ENCODE results near the gene MYRIP.

MYRIP gene

DNA sequence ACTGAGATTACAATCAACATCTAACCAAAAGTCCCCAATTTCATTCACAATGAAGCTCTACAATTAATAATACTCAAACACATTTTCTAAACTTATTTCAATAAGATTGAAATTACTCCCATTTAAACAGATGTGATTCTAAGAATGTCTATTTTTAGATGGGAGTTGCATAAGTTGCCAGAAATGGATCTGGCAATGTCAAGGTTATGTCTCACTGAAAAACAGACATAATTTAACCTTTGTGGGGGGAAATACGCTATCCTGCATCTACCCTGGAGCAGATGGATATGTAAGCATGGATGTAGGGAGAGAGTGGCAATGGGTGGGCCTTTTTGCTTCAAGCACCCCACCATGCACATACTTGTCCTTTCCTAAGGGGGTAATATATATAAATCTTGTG is 493.4 kb downstream of the MYRIP start:
- no peak for DNase-seq

DNA sequence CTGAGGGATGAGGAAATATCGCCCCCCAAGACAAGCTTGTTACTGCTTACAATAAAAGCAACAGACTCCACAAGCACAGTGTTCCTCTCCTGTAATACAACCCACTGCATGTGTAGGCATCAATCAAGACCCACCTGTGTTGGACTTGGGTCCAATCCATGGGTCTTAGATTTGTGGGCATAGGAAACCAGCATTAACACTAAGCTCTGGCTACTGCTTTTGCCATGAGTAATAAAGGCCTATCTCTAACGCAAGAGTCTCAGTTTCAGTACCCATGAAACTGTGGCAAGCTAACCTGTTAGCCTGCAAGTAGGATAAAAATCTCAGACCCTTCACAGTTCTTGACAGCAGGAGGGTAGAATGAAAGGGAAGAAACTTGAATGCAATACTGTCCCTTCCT is 494.9 kb downstream of the MYRIP start:
- no peak for DNase-seq

DNA sequence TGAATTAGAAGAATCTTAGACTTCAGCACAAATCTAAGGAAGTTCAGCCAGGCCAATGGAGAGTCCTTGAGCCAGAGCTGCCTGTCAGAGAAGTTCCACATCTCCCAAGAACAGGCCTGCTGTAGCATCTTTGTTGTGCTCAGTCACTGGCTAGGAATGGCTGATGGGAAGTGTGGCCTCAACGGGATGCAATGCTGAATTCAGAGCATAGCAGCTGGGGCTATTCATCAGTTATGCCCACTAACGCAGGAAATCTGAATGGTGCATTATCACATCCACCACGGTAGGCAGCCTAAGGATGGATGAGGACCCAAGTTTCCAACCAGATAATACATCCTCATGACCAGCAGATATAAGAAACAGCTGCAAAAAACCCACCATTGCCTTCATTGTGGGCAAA is 496.9 kb downstream of the MYRIP start:
- DNase-seq: no peak

DNA sequence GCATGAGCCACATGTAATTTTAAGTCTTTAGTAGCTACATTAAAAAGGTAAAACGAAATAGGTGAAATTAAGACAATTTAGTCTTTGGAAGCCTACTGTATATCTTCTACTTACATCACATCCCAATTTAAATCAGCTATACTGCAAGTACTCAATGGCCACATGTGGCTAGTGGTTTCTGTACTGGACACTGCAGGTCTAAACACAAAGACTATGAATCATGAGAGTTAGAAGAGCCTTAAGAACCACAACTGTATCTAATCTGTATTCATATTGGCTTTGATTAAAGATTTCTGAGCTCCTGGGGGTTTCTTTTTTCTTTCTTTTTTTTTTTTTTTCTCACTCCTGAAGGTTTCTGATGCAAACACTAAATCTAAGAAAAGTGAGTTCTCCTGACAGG is 497.8 kb downstream of the MYRIP start:
- DNase-seq: no peak

DNA sequence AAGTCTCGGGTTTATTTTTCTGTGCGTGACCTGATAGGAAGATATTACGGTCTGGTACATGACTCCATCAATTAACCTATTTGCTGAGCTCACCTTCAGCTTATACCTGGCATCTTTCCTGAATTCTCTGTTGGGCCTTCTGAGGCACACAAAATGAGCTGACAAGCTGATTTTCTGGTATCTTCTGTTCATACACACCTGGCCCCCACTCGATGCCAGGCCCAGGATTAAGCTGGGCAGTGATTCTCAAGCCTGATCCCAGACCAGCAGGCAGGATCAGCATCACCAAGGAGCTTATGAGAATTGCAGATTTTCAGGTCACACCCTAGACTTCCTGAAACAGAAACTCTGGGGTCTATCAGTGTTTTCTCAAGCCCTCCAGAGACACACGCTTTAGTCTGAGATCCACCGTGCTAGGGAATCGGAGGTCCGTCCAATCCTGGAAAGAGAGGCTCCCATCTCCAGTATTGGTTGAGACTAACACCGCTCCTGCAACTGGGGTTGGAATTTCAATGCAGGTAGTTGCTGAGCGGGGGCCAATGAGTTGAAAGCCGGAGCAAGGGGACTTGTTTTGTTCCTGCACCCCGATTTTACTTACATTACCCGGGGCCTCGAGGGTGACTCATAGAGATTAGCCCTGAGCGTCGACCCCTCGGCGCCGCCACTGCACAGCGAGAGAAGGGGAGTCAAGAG is 499.5 kb downstream of the MYRIP start:
- no peak for DNase-seq

DNA sequence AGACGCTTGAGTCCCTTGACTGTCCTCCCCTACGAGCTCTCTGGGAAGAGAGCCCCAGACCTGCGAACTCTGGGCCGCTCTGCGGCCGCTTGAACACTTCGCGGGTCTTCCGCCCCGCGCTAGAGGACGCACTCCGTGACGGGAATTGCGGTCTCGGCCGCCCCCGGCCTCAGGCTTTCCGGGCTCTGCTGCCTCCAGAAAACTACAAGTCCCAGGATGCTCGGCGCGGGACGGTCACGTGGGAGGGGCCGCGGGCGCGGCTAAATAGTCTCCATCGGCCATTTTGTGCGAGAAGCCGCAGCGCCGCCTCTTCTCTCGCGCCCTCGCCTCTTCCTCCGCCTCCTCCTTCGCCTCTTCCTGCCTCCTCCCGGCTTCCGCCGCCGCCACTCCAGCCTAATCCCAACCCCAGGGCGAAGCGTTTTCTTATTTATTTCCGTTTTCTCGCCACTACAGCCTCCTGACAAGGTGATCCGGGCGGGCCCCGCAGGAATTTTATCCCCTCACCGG is 500.1 kb downstream of the MYRIP start, which contains the start of gene EIF1B:
EIF1B (plus strand) TSS at position 290 of the 507 bp plus-strand sequence. CDS start 235 bp downstream, outside the sequence.
- DNase-seq: peak; percentile 93
